HG02763 (cell line): ENCODE measurements around the gene C1orf216.
"Not testable (repeated sequence)": the region's sequence is repeated elsewhere in the genome, so short reads cannot be mapped to it uniquely, and the experiment has no call there.

ENCODE experiments used
- ATAC-seq: cut with Tn5 transposase; IDR thresholded peaks from one replicate; pipeline ENCODE4 v1.9.1; 2021; ENCODE audit warnings: mild to moderate bottlenecking, moderate library complexity; ENCODE audit not compliant: unreplicated experiment

C1orf216 gene

DNA sequence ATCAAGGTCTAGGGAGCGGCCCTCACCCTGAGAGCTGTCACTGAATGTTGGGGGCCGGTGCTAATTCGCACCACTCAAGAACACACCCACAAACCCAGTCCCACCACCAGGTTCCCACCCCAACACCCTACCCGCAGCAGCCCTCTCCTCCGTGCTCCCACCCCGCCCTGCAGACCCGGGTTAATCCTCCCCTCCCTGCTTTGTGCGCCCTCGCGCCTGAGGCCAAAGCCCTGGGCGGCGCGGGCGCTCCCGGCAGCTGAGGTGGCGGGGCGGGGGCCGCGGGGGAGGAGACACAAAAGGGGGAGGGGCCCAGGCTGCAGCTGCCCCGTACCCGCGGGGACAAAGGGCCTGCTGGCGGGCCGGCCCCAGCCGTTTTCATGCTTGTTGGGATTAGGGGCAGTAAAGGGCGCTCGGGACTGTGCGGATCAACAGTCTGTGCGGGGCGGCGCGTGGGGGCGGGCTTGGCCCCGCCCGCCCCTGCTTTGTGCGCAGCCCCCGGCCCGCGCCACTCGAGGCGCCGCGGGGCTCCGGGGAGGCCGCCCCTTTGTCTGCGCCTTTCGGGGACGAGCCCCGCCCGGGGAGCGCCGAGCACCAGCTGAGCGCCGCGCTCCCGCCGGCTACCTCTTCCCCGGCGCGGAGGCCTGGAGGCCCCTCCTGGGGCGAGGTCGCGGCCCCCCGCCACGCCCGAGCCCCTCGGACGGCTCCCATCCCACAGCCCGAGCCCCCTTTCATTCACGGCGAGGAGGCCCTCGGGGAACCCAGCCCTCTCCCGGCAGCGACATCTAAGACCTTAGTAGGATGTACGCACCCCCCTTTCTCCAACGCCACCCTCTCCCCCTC is 10.9 kb downstream of the C1orf216 start:
- ATAC-seq: no peak

DNA sequence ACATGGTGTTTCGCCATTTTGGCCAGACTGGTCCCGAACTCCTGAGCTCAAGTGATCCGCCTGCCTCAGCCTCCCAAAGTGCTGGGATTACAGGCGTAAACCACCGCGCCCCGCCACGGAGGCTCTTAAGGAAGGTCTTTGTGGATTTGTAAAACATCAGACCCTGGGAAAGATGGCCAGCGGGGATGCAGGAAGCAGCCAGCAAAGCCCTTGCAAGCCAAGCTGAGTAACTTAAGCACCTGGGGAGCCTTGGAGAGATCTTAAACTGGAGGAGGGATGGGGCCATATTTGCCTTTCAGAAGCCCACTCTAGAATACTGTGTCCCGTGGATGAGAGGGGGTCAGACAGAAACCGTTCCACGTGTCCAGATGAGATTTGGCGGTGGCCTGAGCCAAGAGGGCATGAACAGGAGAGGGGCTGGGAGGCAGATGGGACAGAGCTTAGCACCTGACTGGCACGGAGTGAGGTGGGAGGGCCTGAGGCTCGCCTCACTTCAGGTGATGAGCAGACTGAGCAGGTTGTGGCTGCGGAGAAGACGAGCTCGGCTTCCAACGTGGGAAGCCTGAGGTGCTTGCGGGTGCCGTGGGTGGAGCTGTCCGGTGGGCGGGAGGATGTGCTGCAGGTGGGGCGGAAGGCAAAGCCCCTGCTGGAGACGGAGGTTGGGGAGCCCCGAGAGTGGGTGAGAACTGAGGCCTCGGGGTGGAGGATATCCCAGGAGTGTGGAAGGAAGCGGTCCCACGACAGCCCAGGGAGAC is 11.7 kb downstream of the C1orf216 start:
- ATAC-seq: no peak

DNA sequence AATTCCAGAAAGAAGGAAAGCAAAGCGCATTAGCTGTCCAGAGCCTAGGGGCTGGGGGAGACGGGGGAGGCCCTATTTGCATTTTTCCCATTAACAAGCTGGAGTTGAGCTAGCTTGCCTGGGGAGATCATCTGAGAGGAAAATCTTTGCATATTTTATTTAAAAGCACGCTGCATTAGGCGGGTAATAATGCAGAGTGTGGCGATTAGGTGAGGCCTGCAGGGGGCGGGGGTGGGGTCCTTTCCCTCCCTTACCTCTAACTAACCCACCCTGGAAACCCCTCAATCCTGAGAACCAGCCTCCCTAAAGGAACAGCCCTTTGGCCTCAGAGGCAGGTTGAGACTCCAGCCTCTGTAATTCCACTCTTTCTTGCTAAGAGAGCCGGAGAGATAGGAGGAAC is 16.2 kb downstream of the C1orf216 start:
- ATAC-seq: no peak

GRCh38 chr1:35699152-35699551 is 19.5 kb downstream of the C1orf216 start:
- ATAC-seq: not testable (repeated sequence)

DNA sequence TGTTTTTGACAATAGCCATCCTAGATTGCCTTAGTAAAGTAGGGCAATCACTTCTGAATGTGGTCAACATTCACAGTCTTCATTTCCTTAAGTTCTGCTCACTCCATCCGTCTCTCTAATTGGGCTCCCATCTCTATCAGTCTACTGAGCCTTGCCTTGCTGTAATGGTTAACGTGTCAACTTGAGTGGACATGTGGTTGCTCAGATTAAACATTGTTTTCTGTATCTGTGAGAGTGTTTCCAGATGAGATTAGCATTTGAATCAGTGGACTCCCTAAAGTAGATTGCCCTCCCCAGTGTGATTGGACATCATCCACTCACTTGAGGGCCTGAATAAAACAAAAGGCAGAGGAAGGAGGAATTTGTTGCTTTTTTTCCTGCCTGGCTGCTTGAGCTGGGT is 26.4 kb downstream of the C1orf216 start:
- ATAC-seq: no peak

DNA sequence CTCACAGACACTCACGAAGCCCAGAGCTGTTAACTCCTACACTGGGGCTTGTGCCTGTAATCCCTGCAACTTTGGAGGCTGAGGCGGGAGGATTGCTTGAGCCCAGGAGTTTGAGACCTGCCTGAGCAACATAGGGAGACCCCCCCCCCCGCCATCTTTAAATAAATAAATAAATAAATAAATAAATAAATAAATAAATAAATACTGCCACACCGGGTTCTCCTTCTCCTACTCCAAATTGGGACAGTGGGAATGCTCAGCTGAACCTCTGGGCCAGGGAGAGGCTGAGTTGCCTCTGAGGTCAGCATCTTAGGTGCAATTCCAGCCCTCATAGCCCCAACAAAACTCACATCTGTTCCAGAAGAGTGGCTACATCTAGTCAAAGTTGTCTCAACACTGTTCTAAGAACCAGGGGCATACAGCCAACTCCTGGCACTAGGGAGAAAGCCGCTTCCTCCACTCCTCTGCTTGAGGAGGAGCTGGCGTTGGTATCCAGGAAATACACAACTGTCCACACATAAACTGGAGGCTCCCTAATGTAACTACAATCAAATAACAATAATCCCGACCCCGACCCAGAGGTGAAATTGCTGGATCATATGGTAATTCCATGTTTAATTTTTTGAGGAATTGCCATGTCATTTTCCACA is 27.0 kb downstream of the C1orf216 start:
- no peak for ATAC-seq

DNA sequence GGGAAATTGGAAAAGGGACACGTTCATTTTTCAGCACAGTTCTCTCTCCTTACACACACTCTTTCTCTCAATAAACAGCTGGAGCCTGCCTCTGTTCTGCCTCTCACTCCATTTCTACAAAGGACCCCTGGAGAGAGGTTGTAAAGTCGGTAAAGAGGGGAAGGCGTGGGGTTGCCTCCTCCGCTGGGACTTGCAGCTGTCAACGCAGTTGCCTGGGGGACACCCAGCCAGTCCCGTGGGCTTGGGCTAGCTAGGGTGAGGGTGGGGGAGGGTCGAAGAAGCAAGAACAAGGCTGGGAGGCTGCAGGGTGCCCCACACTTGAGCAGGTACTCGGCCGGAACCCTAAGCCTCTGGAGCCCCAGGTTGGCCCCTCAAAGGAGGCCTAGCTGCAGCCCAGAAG is 27.6 kb downstream of the C1orf216 start:
- ATAC-seq: no peak

GRCh38 chr1:35690103-35690502 is 28.6 kb downstream of the C1orf216 start:
- not testable (repeated sequence) for ATAC-seq

- no peak for ATAC-seq
Measured at GRCh38 chr1:35688161-35688560, 30.5 kb downstream of the C1orf216 start.

- no peak for ATAC-seq
Measured at GRCh38 chr1:35683012-35683411, 35.7 kb downstream of the C1orf216 start.

DNA sequence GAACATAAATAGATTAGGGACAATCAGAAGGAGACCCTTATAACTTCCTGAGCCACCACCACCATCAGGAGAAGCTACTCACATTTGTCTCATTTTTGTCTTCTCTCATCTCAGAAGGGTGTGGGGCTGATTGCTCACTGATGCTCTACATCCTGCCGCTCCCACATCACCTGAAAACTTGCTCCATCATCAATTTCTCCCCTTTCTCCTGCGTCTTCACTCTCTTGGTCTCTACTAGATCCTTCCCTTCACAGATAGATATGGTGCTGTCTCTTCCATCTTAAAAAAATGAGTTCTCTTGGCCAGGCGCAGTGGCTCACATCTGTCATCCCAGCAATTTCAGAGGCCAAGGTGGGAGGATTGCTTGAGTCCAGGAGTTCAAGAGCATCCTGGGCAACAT is 38.4 kb downstream of the C1orf216 start:
- ATAC-seq: no peak

- no peak for ATAC-seq
Measured at GRCh38 chr1:35675773-35676172, 42.9 kb downstream of the C1orf216 start.

GRCh38 chr1:35674111-35674510 is 44.6 kb downstream of the C1orf216 start:
- ATAC-seq: no peak

DNA sequence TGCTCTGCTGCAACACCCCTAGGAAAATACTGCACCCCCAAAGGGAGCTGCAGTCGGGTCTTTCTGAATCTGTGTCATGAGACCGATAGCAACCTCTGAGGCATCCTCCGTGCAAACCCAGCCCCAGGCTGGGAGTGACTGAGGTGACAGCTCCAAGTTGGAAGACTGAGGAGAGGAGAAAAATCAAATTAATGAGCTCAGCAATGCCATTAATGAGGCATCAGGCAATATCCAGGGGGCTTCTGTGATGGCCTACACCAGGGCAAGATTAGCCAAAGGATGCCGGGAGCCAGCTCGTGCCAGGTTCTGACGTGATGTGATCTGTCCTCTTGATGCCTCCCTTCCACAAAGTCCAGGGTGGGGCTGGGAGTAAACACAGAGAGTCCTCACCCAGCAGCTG is 46.6 kb downstream of the C1orf216 start:
- ATAC-seq: no peak

DNA sequence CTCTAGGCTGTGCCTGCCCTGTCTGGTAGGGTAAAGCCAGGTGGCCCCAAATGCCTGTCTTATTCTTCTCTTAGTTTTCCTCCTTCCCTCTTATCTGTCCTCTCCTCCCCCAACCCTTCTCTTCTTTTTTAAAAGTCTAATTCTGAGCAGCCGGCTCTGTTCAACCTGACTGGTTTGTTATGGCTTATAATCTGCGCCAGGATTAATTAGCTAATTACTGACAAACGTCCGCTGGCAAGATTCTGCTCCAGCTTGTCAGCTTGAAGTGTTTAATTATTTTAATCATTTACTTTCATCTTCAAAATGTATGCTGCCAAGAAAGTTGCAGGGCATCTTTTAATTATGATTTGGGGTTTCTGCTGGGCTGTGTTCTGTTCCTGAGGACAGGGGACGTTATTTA is 50.2 kb downstream of the C1orf216 start:
- no peak for ATAC-seq

- ATAC-seq: no peak
Measured at GRCh38 chr1:35666916-35667315, 51.8 kb downstream of the C1orf216 start.

GRCh38 chr1:35666216-35666615 is 52.5 kb downstream of the C1orf216 start:
- no peak for ATAC-seq
